ENCODE results near the gene RYR1.
"Not testable (repeated sequence)": the region's sequence is repeated elsewhere in the genome, so short reads cannot be mapped to it uniquely, and the experiment has no call there.

Gene RYR1

GRCh38 chr19:38544569-38545315, 111.3 kb downstream of the RYR1 start:
- peak in 1 of 2 donors; percentile 81 for DNase-seq

- DNase-seq: no peak
Measured at GRCh38 chr19:38545596-38545995, 112.1 kb downstream of the RYR1 start.

DNA sequence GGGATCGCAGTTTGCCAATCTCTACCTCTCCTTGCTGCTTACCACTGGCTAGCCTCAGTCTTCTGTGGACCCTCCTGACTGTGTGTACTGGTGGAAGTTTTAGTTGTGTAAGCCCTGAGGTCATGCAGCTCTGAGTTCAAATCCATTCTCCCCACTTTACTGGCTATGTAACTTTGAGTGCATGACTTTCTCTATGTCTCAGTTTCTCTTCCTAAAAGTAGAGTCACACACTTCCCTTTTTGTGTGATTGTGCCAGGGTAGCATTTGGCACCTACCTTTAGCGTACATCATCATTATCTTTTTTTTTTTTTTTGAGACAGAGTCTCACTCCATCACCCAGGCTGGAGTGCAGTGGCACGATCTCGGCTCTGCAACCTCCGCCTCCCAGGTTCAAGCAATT, 113.9 kb downstream of the RYR1 start:
- no peak for DNase-seq

DNA sequence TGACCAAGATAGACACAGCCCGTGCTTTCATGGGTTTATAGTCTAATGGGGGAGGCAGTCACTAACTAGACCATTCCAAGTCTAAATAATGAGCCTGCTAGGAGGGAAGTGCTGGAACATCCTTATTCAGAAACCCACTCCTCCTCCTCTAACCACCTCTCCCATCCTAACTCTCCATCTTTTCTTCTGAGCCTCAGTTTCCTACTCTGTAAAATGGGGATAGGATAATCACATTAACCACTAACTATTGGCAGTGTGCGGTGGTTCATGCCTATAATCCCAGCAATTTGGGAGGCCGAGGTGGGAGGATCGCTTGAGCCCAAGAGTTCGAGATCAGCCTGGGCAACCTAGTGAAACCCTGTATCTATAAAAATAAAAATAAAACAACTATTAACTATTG, 115.6 kb downstream of the RYR1 start:
- DNase-seq: no peak

- no peak for DNase-seq
Measured at GRCh38 chr19:38549942-38550341, 116.5 kb downstream of the RYR1 start.

DNA sequence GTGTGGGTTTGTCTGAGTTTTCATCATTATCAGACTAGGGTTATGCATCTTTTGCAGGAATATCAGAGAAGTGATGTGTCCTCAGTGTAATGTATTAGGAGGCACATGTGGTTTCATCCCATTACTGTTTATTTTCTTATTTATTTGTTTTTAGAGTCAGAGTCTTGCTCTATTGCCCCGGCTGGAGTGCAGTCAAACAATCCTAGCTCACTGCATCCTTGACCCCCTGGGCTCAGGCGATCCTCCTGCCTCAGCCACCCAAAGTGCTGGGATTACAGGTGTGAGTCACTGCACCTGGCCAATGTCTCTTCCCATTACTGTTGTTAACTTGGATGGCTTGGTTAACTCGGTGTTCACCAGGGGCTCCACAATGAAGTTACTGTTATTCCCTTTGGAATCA, 116.9 kb downstream of the RYR1 start:
- no peak for DNase-seq

GRCh38 chr19:38551450-38551813, 117.9 kb downstream of the RYR1 start:
- DNase-seq: no peak

GRCh38 chr19:38553239-38553638, 119.7 kb downstream of the RYR1 start:
- not testable (repeated sequence) for DNase-seq

DNA sequence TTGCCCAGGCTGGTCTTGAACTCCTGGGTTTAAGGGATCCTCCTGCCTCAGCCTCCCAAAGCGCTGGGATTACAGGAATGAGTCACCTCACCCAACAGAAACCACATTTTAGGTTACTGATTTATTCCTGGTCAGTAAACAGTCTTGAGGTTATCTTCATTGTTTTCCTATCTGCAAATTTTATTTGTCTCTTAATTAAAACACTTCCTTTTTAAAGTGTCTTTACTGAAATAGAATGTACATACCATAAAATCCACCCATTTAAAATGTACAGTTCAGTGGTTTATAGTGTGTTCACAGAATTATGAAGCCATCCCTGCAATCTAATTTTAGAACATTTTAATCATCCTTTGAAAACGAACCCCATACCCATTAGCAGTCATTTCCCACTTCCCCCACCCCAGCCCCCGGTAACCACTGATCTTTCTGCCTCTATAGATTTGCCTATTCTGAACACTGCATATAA, 121.2 kb downstream of the RYR1 start:
- DNase-seq: no peak

- no peak for DNase-seq
Measured at GRCh38 chr19:38555200-38555599, 121.7 kb downstream of the RYR1 start.

GRCh38 chr19:38556521-38557174, 123.2 kb downstream of the RYR1 start:
- DNase-seq: peak in 1 of 2 donors; percentile 29

DNA sequence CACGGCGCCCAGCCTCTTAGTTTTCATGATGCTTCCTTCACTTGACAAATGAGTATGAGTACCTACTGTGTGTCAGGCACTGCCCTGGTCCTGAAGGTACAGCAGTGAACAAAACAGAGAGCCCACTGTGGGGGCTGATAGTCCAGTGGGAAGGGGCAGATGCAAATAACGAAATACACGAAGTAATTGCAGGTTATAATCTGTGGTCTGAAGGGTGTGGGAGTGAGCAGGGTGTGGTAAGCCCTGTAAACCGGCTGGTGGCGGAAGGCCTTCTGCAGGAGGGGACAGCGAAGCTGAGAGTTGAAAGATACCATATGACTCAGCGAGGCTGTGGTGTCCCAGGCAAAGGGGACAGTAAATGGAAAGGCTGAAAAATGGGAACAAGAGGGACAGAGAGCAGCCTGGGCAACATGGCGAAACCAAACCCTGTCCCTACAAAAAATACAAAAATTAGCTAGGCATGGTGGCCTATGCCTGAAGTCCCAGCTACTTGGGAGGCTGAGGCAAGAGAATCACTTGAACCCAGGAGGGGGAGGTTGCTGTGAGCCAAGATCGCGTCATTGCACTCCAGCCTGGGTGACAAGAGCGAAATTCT, 123.8 kb downstream of the RYR1 start:
- peak; percentile 49 to 51 for DNase-seq

DNA sequence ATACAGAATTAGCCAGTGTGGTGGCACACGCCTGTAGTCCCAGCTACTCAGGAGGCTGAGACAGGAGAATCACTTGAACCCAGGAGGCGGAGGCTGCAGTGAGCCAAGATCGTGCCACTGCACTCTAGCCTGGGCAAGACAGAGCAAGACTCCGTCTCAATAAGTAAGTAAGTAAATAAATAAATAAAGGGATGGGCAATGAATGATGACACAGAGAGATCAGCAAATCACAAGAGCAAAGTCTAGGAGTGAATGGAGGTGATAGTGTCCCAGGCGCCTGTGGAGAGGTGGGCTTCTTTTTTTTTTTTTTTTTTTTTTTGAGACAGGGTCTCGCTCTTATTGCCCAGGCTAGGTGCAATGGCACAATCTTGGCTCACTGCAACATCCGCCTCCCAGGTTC, 125.4 kb downstream of the RYR1 start:
- not testable (repeated sequence) for DNase-seq

DNA sequence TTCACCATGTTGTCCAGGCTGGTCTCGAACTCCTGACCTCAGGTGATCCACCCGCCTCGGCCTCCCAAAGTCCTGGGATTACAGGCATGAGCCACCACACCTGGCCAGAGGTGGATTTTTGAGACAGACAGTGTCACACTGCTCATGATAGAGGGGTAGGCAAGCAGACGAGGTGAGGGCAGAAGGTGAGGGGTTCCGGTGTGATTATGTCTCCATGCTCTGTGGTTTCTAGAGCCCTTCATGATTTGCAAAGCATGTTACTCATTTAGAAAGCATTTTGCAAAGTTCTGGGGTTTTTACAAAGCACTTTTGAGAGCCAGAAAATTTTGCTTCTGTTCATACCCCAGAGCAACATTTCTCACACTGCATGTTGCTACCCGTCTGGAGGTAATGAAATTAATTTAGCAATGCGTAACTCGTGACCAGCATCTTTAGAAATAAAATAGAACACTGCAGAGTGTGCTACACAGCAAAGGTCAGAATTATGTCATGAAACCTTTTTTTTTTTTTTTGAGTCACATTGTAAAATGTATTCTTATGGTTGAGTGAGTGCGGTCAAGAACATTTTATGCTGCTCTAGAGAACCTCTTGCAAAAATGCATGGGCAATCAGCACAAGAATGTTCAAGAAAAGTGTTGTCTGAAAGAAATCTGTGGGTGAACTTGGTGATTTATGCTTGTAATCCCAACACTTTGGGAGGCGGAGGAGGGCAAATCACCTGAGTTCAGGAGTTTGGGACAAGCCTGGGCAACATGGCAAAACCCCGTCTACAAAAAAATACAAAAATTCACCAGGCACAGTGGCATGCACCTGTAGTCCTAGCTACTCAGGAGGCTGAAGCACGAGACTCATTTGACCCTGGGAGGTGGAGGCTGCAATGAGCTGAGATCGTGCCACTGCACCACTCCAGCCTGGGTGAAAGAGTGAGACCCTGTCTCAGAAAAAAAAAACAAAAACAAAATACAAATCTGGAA, 126.2 kb downstream of the RYR1 start:
- peak in 1 of 2 donors; percentile 46 for DNase-seq

DNA sequence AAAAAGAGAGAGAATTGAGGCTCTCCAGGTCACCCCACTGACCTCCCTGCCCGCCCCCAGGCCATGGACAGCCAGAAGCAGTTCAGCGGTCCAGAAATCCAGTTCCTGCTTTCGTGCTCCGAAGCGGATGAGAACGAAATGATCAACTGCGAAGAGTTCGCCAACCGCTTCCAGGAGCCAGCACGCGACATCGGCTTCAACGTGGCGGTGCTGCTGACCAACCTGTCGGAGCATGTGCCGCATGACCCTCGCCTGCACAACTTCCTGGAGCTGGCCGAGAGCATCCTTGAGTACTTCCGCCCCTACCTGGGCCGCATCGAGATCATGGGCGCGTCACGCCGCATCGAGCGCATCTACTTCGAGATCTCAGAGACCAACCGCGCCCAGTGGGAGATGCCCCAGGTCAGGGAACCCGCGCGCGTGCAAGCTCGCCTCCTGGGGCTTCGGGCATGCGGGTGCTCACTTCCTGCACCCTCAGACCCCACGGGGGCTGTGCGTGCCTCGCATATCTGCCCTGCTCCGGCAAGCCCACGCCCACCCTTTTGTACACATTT, 127.6 kb downstream of the RYR1 start:
- no peak for DNase-seq

- DNase-seq: no peak
Measured at GRCh38 chr19:38561658-38562057, 128.2 kb downstream of the RYR1 start.

DNA sequence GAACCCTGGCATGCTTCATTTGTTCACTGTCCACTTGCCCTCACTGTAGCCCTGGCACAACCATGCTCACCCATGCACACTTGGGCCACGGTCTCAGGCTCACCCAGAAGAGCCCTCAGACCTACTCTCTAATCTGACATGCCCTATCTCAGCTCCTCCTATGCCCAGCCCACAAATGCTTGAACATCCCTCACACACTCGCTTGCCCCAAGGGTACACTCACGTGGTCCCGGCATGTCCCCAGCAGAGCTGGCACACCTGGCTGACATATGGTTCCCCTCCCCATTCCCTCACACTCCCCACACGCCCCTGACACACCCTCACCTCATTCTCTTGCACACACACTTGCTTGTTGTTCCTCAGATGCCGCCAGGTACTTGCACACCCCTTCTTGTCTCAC, 128.6 kb downstream of the RYR1 start:
- DNase-seq: no peak

GRCh38 chr19:38563475-38563874, 130.0 kb downstream of the RYR1 start:
- DNase-seq: no peak

DNA sequence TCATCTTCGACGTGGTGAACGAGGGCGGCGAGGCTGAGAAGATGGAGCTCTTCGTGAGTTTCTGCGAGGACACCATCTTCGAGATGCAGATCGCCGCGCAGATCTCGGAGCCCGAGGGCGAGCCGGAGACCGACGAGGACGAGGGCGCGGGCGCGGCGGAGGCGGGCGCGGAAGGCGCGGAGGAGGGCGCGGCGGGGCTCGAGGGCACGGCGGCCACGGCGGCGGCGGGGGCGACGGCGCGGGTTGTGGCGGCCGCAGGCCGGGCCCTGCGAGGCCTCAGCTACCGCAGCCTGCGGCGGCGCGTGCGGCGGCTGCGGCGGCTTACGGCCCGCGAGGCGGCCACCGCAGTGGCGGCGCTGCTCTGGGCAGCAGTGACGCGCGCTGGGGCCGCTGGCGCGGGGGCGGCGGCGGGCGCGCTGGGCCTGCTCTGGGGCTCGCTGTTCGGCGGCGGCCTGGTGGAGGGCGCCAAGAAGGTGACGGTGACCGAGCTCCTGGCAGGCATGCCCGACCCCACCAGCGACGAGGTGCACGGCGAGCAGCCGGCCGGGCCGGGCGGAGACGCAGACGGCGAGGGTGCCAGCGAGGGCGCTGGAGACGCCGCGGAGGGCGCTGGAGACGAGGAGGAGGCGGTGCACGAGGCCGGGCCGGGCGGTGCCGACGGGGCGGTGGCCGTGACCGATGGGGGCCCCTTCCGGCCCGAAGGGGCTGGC, 131.6 kb downstream of the RYR1 start:
- DNase-seq: peak in 1 of 2 donors; percentile 19

GRCh38 chr19:38565691-38566105, 132.2 kb downstream of the RYR1 start:
- no peak for DNase-seq

DNA sequence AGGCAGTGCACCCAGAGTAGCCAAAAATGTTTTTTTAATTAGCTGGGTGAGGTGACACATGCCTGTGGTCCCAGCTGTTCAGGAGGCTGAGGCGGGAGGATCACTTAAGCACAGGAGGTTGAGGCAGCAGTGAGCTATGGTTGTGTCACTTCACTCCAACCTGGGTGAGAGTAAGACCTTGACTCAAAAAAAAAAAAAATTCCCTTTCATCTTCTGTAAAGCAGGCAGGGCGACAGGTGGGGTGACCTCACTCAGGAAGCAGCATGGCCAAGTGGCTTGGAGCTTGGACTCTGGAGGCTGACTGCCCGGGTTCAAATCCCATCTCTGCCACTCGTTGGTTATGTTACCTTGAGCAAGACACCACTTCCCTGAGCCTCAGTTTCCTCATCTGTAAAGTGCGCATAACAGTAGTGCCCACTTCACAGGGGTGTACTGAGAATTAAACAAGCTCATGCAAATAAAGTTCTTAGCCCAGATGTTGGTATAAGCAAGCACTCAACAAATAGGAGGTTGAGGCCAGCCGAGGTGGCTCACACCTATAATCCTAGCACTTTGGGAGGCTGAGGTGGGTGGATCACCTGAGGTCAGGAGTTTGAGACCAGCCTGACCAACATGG, 136.0 kb downstream of the RYR1 start:
- no peak for DNase-seq
